HAP-1 (cell line): ENCODE data around the gene STK40.
A peak's percentile ranks its signal among the peaks of the same experiment; 100 is the strongest.

Experiments used
- DNase-seq, 2 experiments: peaks; one replicate each; pipeline ENCODE4 v3.0.0-alpha.2; 2016 to 2020; ENCODE audit warnings: low spot score in 2 of 2
- H3K27me3 ChIP-seq: fragments of 250-450 bp; sonication (Bioruptor Pico); 2 replicates; pipeline ENCODE4 v1.5.1; 2020; ENCODE audit warnings: low read depth, mild to moderate bottlenecking, moderate library complexity
- H3K36me3 ChIP-seq: fragments of 250-450 bp; sonication (Bioruptor Pico); replicated peaks from 2 replicates; pipeline ENCODE4 v1.5.1; 2020; ENCODE audit warnings: mild to moderate bottlenecking
- H3K4me1 ChIP-seq: fragments of 250-450 bp; sonication (Bioruptor Pico); 2 replicates; pipeline ENCODE4 v1.5.1; 2020; ENCODE audit warnings: mild to moderate bottlenecking
- H3K4me3 ChIP-seq: fragments of 250-450 bp; sonication (Bioruptor Pico); 2 replicates; pipeline ENCODE4 v1.5.1; 2020; ENCODE audit warnings: mild to moderate bottlenecking, moderate library complexity
- H3K9me3 ChIP-seq: fragments of 250-450 bp; sonication (Bioruptor Pico); 2 replicates; pipeline ENCODE4 v1.5.1; 2020; ENCODE audit warnings: mild to moderate bottlenecking, moderate library complexity
- in situ Hi-C: fragments of 300-500 bp; cut with MboI; formaldehyde crosslinking; loops from 3 replicates; pipeline ENCODE4 v1.14.3; 2020; ENCODE audit warnings: low sequenced_read_pairs, inconsistent platforms, mixed read lengths

Gene STK40

DNA sequence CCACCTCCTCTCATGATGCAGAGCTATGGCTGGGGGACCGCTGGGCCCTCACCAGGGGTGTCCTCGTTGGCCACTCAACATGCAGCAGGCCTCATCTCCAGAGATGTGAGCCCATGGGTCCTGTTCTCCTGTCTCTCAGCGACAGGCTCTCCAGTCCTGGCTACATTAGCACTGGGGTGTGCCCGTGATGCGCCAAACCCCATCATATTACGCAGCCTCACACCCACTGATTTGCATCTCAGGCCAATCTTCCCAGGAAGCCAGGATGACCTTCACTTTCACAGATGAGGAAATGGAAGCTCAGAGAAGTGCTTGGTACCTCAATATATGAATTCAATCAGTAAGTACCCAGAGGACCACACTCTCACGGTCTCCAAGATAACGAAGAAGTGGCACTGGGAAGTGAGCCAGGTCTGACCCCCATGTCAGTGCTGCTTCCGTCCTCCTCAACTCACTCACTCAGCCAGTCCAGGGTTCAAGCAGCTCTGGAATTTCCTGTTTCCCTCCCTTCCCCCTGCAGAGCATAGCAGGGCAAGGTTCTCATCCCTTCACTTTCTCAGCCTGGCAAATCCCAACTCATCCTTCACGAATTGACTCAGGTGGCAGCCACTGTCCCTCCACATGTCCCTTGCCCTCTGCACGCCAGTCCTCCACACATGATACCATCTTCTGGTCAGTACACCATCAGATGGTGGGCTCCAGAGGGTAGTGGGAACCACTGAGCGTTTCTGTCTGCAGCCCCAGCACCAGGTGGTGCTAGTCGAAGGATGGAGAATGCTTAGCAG lies 33.4 kb downstream of the STK40 start:
- Histone ChIP-seq H3K27me3 (no peaks in the 10 kb centered on the region), H3K4me3 (no peak overlapping the region), H3K9me3 (no peaks in the 10 kb centered on the region), H3K4me1 (no peaks in the 10 kb centered on the region), H3K36me3 (peaks cover 25% of the 10 kb centered on the region)
- in situ Hi-C loops = no loop called here
- no peak for DNase-seq

DNA sequence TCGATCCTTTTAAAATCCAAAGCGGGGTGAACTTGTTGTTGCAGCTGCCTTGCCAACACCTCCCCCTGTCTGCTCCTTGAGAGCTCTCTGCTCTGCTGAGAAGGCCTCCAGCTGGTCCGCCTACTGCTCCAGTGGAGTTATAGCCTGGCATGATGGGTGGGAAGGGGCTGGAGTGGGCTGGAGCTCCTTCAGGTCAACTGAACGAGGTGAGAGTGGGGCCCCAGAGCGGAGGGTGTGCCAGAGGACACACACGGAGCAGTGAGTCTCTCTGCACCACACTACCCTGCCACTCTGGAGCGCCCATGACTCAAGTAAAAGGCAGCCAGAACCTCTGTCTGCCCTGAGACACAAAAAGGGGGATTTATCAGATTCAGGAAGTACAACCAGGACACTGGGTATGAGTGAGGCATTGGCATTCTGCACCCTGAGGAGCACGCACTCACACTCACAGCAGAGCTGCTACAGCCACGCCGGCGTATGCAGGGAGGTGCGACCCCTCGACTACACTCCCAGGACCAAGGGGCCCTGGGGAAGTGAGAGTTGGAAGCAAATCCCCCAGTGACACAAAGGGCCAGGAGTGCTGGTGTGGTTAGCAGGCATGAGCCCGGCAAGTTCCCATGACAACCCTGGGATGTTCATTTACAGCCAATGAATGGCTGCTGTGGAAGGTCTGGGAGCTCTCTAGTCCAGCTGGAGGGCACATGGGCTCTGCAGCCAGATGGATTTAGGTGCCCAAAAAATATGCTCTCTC lies 34.3 kb downstream of the STK40 start:
- no peak for DNase-seq
- Histone ChIP-seq H3K27me3 (no peaks in the 10 kb centered on the region), H3K36me3 (peaks cover 29% of the 10 kb centered on the region), H3K9me3 (no peaks in the 10 kb centered on the region), H3K4me3 (no peak overlapping the region), H3K4me1 (no peaks in the 10 kb centered on the region)
- in situ Hi-C loops = no loop called here

DNA sequence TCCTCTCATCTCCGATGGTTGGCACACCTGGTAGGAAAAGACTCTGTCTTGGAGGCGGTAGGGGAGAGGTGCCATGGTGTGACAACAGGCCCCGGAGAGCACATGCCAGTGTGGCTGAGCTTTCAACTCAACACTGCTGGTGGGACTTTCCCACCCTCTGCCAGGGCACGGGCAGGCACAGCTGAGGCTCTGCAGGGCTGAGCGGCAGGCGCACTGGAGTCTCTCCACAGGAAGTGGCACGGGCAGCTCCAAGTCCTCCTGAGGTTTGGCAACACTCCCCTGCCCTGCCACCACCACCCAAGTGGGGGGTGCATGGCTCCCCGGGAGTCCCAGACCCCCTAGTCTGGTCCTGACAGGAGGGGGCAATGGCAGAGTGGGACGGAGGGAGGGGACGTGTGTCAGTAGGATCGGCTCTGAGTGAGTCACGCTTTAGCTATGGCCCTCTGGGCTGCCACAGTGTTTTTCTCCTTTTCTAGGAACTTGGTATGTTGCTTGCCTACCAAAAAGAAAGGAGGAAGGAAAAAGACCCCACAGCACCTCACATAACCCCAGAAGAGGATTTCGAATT lies 35.0 kb downstream of the STK40 start:
- Histone ChIP-seq H3K9me3 (no peaks in the 10 kb centered on the region), H3K27me3 (no peaks in the 10 kb centered on the region), H3K4me3 (no peak overlapping the region), H3K4me1 (no peaks in the 10 kb centered on the region), H3K36me3 (peaks cover 30% of the 10 kb centered on the region)
- in situ Hi-C loops = no loop called here
- no peak for DNase-seq

DNA sequence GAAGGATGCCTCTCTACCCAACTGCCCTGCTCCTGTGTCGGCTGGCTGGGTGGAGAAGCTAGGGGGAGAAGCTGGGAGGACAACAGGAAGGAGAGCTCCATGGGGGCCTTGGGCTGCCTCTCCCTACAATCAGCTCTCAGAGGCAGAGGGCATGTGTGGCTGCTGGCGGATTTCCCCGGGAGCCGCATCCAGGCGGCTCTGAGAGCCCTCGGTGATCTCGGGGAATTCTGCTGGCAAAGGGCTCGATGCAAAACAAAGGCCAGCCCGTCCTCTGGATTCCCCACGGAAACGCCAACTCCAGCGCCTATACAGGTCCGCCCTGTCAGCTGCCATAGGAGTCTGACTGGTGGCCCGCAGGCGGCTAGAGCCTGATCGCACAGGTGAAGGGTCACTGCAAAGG lies 35.9 kb downstream of the STK40 start:
- DNase-seq = no peak
- Histone ChIP-seq H3K27me3 (no peaks in the 10 kb centered on the region), H3K4me3 (no peak overlapping the region), H3K36me3 (peaks cover 36% of the 10 kb centered on the region), H3K9me3 (no peaks in the 10 kb centered on the region), H3K4me1 (no peaks in the 10 kb centered on the region)
- in situ Hi-C loops = no loop called here

DNA sequence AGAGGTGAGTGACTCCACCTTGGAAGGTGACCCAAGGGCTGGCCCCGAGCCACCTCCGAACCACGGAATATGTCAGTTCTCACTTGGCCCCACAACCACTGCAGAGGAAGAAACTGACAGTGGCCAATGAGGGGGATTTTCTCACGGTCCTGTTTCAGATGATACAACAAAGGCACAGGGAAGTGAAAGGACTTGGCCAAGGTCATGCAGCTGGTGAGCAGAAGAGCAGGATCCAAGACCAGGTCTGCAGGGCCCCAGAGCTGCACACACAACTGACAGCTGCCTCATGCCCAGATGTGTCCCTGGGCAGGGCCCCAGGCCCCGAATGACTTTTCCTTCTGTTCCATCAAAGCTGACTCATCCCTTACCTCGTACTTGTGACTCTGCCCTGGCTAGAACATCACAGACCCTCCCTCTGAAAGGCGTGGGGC lies 36.5 kb downstream of the STK40 start:
- Histone ChIP-seq H3K36me3 (peaks cover 34% of the 10 kb centered on the region), H3K9me3 (no peaks in the 10 kb centered on the region), H3K4me1 (no peaks in the 10 kb centered on the region), H3K27me3 (no peaks in the 10 kb centered on the region), H3K4me3 (no peak overlapping the region)
- in situ Hi-C loops = no loop called here
- no peak for DNase-seq

DNA sequence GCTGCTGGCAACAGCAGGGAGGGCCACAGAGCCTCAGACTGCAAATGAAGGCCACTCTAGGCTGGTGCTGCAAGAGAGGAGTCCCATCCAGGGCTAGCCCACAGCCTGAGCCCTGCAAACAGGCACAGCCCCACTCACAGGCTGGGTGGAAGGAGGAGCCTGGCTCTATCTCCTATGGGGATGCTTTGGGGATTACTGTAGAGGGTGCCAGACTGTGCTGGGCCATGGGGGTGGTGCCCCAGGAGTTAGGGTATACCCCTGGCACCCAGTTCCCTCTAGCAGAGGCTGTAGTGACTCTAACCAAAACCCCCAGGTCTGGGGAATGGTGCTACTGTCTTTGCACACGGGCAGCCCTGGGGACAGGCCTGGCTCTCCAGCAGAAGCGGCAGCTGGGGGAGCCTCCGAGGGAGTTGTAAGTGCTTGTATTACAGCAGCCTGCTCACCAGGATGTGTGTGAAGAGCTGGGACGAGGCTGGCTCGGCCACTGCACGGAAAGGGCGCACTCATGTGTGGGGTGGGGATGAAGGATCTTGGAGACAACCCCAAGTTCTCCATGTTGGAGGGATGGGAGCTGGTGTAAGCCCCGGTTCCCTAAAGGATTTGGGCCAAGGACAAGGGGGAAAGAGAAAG lies 38.9 kb downstream of the STK40 start:
- Histone ChIP-seq H3K4me1 (no peaks in the 10 kb centered on the region), H3K27me3 (no peaks in the 10 kb centered on the region), H3K4me3 (no peak overlapping the region), H3K36me3 (peaks cover 22% of the 10 kb centered on the region), H3K9me3 (no peaks in the 10 kb centered on the region)
- no peak for DNase-seq
- in situ Hi-C loops = no loop called here

DNA sequence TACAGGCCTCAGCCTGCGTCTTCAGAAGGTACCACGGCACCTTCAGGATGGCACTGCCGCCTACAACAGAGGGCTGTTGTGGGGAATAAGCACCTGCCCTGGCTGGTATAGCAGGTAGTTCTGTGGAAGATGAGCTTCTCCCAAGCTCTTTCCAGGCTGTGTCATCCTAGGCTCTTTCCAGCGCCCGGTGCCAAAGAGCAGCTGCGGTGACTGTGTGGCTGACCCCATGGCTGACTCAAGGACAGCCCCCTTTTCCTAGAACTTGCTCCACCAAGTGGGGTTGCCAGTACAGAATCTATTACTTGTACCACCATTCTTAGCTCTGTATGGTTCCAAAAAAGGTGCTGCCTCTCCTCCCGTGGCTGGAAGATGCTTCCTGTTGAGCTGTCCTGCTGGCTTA lies 40.4 kb downstream of the STK40 start:
- in situ Hi-C loops = no loop called here
- Histone ChIP-seq H3K9me3 (no peaks in the 10 kb centered on the region), H3K36me3 (peaks cover 22% of the 10 kb centered on the region)

DNA sequence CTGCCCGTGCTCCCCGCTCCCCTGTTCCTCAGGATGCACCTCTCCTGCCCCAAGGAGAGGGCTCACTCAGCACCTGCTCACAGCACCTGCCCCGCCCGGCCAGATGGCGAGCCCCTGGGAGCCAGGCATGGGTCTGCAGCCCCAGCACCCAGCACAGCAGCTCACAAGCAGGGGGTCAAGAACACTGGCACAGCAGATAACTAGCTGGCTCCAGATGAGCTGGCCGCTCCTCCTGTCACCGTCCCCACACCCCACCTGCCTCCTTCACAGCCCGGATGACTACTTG lies 41.4 kb downstream of the STK40 start:
- no peaks in the 10 kb centered on the region for H3K4me1 ChIP-seq
- no peaks in the 10 kb centered on the region for H3K9me3 ChIP-seq
- H3K36me3 ChIP-seq = peaks cover 22% of the 10 kb centered on the region
- in situ Hi-C loops = no loop called here
- no peak for DNase-seq
- H3K4me3 ChIP-seq = no peak overlapping the region
- H3K27me3 ChIP-seq = no peaks in the 10 kb centered on the region

More for the DNA sequence above, 40.4 kb downstream of the STK40 start:
- Histone ChIP-seq H3K4me3 (no peak overlapping the region), H3K27me3 (no peaks in the 10 kb centered on the region), H3K4me1 (no peaks in the 10 kb centered on the region)
- no peak for DNase-seq

DNA sequence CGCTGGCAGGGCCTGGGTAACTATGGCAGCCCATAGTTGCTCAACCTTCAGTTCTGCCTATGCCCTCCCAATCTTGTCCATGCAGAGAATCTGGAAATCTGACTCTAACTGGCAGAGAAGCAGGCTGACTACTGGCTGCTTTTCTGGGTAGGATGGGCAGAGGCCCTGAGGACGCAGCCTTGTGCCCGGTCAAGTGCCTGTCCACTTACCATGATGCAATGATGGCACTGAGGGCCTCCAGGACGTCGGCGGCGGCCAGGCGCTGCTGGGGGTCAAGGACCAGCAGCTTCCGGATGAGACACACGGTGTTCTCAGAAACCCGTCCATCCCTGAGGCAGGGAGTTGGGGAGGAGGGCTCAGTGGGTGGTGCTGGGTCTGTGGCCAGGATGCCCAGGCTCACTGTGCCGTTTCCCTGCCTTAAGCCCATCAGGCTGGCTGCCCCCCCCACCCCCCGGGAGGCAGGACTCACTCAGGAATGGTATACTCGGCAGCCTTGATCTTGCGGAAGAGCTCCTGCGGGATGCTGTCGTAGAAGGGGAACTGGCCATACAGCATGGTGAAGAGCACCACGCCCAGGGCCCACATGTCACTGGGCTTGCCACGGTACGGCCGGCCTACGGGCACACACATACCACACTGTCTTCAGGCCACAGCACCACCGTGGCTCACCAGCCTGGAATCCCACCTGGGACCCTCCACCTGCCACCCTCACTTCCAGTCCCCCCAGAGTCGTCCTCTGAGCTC lies 41.9 kb downstream of the STK40 start:
- Histone ChIP-seq H3K4me3 (no peak overlapping the region), H3K27me3 (no peaks in the 10 kb centered on the region), H3K9me3 (no peaks in the 10 kb centered on the region), H3K36me3 (peaks cover 21% of the 10 kb centered on the region), H3K4me1 (no peaks in the 10 kb centered on the region)
- DNase-seq = no peak
- in situ Hi-C loops = no loop called here

DNA sequence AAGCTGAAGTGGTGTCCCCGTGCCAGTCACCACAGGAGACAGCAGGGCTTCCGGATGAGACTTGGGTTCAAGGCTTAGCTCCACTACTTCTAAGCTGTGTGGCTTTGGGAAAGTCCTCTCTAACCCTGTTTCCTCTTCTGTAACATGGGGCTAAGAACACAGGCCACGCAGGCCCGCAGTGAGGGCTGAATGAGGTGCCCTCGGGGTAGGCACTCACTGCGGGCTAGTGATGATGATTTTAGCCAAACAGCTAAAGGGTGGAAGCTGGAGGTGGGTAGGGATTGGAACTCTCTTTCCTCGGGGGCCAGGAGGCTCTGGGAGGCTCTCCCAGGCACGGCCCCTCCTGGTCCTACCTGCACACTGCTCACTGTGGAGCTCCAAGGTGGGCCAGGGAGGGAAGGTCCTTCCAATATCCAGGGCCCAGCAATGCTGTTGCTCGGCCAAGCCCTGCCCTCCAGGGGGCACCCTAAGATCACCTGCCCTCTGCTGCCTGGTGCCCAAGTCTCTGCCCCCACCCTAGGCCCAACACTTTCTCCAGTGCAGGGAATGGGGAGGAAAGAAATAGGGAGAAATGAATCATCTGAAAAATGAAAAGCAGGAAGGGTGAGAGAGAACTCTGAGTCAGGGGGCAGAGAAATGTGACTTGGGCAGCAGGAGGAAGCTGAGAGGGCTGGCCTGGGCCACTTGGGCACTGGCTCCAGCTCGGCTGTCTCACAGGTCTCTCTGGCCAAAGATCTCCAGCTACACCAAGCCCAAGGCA lies 43.1 kb downstream of the STK40 start:
- peak in 1 of 2 experiments; percentile 49 for DNase-seq
- H3K4me1 ChIP-seq = no peaks in the 10 kb centered on the region
- H3K36me3 ChIP-seq = peaks cover 11% of the 10 kb centered on the region
- no peak overlapping the region for H3K4me3 ChIP-seq
- in situ Hi-C loops = no loop called here
- H3K27me3 ChIP-seq = no peaks in the 10 kb centered on the region
- no peaks in the 10 kb centered on the region for H3K9me3 ChIP-seq

DNA sequence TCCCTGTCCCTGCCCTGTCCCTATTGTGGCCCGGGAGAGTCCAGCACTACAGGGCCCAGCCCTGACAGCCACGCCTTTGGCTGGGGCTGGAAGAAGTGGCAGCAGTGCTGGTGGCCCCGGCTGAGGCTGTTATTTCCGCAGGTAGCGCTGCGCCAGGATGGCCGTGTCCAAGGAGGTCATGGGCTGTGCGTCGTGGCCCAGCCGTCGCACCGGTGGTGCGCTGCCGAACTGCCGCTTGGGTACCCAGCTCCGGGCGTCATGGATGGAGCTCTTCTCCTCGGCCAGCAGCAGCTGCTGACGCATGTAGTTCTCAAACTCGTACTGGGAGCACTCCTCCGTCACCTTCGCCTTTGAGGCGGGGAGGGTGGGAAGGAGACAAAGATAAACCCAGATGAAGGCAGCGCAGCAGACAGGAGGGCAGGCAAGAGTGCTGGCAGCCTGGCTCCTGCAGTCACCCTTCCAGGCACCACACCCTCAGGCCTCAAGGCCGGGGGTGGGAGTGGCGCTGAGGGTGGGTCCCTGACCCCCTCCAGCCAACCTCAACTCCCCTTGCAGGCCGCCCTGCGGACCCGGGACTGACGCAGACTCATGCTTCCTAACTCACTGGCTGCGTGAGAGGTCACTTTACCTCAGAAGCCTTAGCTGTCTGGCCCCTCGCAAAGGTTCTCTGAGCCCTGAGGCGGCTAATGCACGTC lies 44.0 kb downstream of the STK40 start:
- Histone ChIP-seq H3K4me3 (no peak overlapping the region), H3K4me1 (no peaks in the 10 kb centered on the region), H3K9me3 (no peaks in the 10 kb centered on the region), H3K27me3 (no peaks in the 10 kb centered on the region), H3K36me3 (peaks cover 11% of the 10 kb centered on the region)
- in situ Hi-C loops = no loop called here
- DNase-seq = no peak

DNA sequence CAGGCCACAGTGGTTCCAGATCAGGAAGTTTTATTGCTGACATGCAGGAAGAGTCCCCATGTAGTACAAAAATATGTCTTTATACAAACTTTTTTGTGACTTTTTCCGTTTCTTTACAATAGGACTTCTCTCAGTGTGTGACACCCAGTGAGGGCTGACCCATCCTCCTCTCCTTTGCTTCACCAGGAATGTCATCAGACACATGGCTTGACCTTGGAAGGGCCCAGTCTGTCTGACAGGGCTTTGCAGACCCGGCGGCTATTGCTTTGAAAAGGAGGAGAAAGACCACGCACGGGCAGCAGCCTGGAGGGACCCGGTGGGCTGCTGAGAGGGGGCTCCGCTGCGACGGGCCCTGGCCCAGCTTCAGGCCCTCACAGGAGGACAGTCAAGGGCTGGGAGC lies 46.1 kb downstream of the STK40 start:
- in situ Hi-C loops = no loop called here
- Histone ChIP-seq H3K4me1 (no peaks in the 10 kb centered on the region), H3K4me3 (no peak overlapping the region), H3K27me3 (no peaks in the 10 kb centered on the region), H3K36me3 (no peaks in the 10 kb centered on the region; the same call in none of the 2 replicates), H3K9me3 (no peaks in the 10 kb centered on the region)
- no peak for DNase-seq
